Body of pancreas (tissue), 4 donors: ENCODE data around the gene TBCEL.

Experiments used
- POLR2A ChIP-seq, 3 donors: fragments of 450-650 bp; IDR thresholded peaks; one replicate each; pipeline ENCODE4 v1.6.1; 2016; ENCODE audit warnings: antibody characterized with exemption in 3 of 3, mild to moderate bottlenecking in 2 of 3
- TF ChIP-seq, protein P1 (sequence below), 7 experiments: fragments of 450-650 bp in 4 of 7; fragments of 200-600 bp in 3 of 7; sonication (generic) in 3 of 7; IDR thresholded peaks; one replicate each; pipeline ENCODE4 v1.5.1; 2016 to 2019; ENCODE audit warnings: antibody characterized with exemption in 7 of 7

GRCh38 chr11:121109471-121109870, 85.6 kb downstream of the TBCEL start:
- TF ChIP-seq POLR2A (IDR thresholded peaks at IDR 0.05) = no peak
- TF ChIP-seq, protein P1, sequence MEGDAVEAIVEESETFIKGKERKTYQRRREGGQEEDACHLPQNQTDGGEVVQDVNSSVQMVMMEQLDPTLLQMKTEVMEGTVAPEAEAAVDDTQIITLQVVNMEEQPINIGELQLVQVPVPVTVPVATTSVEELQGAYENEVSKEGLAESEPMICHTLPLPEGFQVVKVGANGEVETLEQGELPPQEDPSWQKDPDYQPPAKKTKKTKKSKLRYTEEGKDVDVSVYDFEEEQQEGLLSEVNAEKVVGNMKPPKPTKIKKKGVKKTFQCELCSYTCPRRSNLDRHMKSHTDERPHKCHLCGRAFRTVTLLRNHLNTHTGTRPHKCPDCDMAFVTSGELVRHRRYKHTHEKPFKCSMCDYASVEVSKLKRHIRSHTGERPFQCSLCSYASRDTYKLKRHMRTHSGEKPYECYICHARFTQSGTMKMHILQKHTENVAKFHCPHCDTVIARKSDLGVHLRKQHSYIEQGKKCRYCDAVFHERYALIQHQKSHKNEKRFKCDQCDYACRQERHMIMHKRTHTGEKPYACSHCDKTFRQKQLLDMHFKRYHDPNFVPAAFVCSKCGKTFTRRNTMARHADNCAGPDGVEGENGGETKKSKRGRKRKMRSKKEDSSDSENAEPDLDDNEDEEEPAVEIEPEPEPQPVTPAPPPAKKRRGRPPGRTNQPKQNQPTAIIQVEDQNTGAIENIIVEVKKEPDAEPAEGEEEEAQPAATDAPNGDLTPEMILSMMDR (IDR thresholded peaks at IDR 0.05) = no peak
